Measurements from ENCODE around the gene DYSF. TPM values are rescaled to one million over a fixed set of nuclear protein-coding genes. Genes with fewer than 3 reads are reported as not detected.

The DYSF gene
- total RNA-seq, 1 experiment from 2014 or later = 0.31 TPM

DNA sequence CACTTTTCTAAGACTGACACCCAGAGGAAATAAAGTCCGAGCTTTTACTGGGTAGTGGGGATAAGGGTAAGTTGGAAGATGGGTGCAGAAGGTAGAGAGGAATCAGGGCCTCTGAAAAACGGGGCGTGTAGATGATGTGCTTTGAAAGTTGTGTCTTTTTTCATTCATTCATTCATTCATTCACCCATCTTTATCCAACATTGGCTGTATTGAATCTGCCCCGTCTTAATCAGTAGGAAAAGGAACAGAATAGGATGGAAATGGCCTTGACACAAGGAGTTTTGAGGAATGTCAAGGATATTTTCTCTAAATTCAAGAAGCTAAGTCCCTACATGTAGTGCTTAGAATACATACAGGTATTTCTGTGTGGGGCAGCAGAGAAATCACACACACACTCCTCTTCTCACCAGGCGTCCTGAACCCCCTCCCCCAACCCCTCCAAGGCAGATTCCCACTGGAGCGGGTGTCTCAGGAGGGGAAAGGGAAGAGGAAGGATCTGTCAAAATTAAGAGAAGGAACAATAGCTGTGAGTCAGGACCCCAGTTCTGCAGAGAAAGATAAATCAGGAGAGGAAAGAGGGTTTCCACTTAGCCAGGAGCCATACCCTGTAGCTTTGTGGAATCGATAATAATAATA is 13.9 kb downstream of the DYSF start:
- POLR2A ChIA-PET = no interaction called here
- DNase-seq (ENCODE audit: low read depth, low spot score) (no peak), ATAC-seq (no peak; the same call in 1 of the 2 replicates)
- peaks cover 17% of the 10 kb centered on the region for H3K27me3 ChIP-seq (ENCODE audit: control insufficient read depth, insufficient read depth, low read length)
- H3K36me3 ChIP-seq (ENCODE audit: control insufficient read depth, insufficient read depth, low read length) = no peaks in the 10 kb centered on the region
- no peak overlapping the region for H3K27ac ChIP-seq (ENCODE audit: low read length)
- TF ChIP-seq, protein P1, sequence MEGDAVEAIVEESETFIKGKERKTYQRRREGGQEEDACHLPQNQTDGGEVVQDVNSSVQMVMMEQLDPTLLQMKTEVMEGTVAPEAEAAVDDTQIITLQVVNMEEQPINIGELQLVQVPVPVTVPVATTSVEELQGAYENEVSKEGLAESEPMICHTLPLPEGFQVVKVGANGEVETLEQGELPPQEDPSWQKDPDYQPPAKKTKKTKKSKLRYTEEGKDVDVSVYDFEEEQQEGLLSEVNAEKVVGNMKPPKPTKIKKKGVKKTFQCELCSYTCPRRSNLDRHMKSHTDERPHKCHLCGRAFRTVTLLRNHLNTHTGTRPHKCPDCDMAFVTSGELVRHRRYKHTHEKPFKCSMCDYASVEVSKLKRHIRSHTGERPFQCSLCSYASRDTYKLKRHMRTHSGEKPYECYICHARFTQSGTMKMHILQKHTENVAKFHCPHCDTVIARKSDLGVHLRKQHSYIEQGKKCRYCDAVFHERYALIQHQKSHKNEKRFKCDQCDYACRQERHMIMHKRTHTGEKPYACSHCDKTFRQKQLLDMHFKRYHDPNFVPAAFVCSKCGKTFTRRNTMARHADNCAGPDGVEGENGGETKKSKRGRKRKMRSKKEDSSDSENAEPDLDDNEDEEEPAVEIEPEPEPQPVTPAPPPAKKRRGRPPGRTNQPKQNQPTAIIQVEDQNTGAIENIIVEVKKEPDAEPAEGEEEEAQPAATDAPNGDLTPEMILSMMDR (IDR thresholded peaks at IDR 0.05) = no peak
- TF ChIP-seq TCF7L2 (IDR thresholded peaks at IDR 0.05; ENCODE audit: low read depth, low read length) = no peak
- TF ChIP-seq, protein P2, sequence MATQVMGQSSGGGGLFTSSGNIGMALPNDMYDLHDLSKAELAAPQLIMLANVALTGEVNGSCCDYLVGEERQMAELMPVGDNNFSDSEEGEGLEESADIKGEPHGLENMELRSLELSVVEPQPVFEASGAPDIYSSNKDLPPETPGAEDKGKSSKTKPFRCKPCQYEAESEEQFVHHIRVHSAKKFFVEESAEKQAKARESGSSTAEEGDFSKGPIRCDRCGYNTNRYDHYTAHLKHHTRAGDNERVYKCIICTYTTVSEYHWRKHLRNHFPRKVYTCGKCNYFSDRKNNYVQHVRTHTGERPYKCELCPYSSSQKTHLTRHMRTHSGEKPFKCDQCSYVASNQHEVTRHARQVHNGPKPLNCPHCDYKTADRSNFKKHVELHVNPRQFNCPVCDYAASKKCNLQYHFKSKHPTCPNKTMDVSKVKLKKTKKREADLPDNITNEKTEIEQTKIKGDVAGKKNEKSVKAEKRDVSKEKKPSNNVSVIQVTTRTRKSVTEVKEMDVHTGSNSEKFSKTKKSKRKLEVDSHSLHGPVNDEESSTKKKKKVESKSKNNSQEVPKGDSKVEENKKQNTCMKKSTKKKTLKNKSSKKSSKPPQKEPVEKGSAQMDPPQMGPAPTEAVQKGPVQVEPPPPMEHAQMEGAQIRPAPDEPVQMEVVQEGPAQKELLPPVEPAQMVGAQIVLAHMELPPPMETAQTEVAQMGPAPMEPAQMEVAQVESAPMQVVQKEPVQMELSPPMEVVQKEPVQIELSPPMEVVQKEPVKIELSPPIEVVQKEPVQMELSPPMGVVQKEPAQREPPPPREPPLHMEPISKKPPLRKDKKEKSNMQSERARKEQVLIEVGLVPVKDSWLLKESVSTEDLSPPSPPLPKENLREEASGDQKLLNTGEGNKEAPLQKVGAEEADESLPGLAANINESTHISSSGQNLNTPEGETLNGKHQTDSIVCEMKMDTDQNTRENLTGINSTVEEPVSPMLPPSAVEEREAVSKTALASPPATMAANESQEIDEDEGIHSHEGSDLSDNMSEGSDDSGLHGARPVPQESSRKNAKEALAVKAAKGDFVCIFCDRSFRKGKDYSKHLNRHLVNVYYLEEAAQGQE (IDR thresholded peaks at IDR 0.05; ENCODE audit: insufficient read depth in 1 of 2, low read depth in 2 of 2, low read length in 1 of 2) = no peak
- TF ChIP-seq POLR2AphosphoS5 (IDR thresholded peaks at IDR 0.05; ENCODE audit: low read depth, low read length) = no peak
- no peak for TF ChIP-seq SIN3A (IDR thresholded peaks at IDR 0.05; ENCODE audit: borderline replicate concordance, insufficient read depth, low read depth, low read length)
- in situ Hi-C loops (cut with HindIII; ENCODE audit: low pct_unique_long_range_greater_than_20kb, low sequenced_read_pairs) = no loop called here
- H3K4me3 ChIP-seq (ENCODE audit: low read depth in 2 of 2, low read length in 2 of 2) = peak overlapping the region; percentile 48 to 76
- intact Hi-C loops (cut with micrococcal nuclease; ENCODE audit: unreplicated experiment) = no loop called here
- no peaks in the 10 kb centered on the region for H3K9me3 ChIP-seq (ENCODE audit: control insufficient read depth, insufficient read depth, low read depth, low read length)
- peaks cover 3% of the 10 kb centered on the region; the same call in 1 of the 2 replicates for H3K4me1 ChIP-seq (ENCODE audit: control insufficient read depth, insufficient read depth, low read length)
- CTCF ChIA-PET = interaction anchor here (1.2 kb wide), 2 partner anchors 43 kb away, joined by 3 read pairs; no protein-coding TSS in a partner anchor
- no TSS peak for BruUV-seq (replicated peaks)

DNA sequence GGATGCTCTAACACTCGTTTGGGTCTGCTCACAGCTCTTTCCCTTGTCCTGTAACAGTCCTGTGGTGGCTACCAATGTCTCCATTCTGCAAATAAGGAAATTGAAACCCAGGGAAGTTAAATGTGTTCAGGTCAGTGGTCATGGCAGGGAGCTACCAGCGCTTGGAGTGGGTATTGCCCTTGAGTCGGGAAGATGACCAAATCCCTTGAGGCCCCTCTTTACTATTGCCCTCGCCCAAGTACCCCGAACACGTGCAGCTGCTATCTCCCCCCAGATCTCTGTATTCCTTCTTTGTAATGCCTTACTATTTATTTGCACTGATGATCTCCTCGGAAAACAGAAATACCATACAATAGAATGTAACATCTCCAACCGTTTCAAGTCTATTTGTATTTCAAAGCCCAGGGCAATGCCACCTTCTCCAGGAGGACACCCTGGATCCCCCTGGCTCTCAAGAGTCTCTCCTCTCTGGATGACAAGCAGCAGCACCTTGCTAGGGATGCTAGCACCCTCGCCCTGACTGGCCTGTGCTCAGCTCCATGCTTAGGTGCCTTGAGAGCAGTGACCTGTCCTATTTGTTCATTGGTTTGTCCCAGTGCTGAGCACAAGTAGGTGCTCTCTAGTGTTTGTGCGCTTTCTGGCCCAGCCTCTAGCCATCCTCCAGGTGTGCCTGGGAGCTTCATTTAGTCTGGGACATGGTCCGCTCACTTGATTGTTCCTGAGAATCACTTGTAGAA is 15.1 kb downstream of the DYSF start:
- intact Hi-C loops (cut with micrococcal nuclease; ENCODE audit: unreplicated experiment) (no loop called here), in situ Hi-C loops (cut with HindIII; ENCODE audit: low pct_unique_long_range_greater_than_20kb, low sequenced_read_pairs) (no loop called here)
- Histone ChIP-seq H3K27ac (ENCODE audit: low read length) (no peak overlapping the region), H3K4me1 (ENCODE audit: control insufficient read depth, insufficient read depth, low read length) (peaks cover 3% of the 10 kb centered on the region; the same call in 1 of the 2 replicates), H3K9me3 (ENCODE audit: control insufficient read depth, insufficient read depth, low read depth, low read length) (no peaks in the 10 kb centered on the region), H3K36me3 (ENCODE audit: control insufficient read depth, insufficient read depth, low read length) (no peaks in the 10 kb centered on the region), H3K27me3 (ENCODE audit: control insufficient read depth, insufficient read depth, low read length) (peaks cover 17% of the 10 kb centered on the region), H3K4me3 (ENCODE audit: low read depth in 2 of 2, low read length in 2 of 2) (no peak overlapping the region)
- POLR2A ChIA-PET = no interaction called here
- BruUV-seq (replicated peaks) = no TSS peak
- DNase-seq (ENCODE audit: low read depth, low spot score) (no peak), ATAC-seq (no peak)
- TF ChIP-seq, protein P1 (IDR thresholded peaks at IDR 0.05) = no peak
- TF ChIP-seq POLR2AphosphoS5 (IDR thresholded peaks at IDR 0.05; ENCODE audit: low read depth, low read length) = no peak
- TF ChIP-seq SIN3A (IDR thresholded peaks at IDR 0.05; ENCODE audit: borderline replicate concordance, insufficient read depth, low read depth, low read length) = no peak
- no peak for TF ChIP-seq TCF7L2 (IDR thresholded peaks at IDR 0.05; ENCODE audit: low read depth, low read length)
- TF ChIP-seq, protein P2 (IDR thresholded peaks at IDR 0.05; ENCODE audit: insufficient read depth in 1 of 2, low read depth in 2 of 2, low read length in 1 of 2) = no peak
- CTCF ChIA-PET = interaction anchor here (1.2 kb wide), 1 partner anchor 42 kb away, joined by 3 read pairs; no protein-coding TSS in a partner anchor
